Smooth muscle cell (in vitro differentiated cells): ENCODE results near the gene RREB1. TPM values are rescaled to one million over a fixed set of nuclear protein-coding genes. Genes with fewer than 3 reads are reported as not detected.

ENCODE experiments used
- DNase-seq: peaks from one replicate; lab custom pipeline; 2025; ENCODE audit not compliant: unreplicated experiment; lab: John Stamatoyannopoulos, UW
- H2AFZ ChIP-seq: fragments of 200-600 bp; sonication (generic); 2 replicates; pipeline ENCODE4 v1.6.0; 2016; ENCODE audit warnings: antibody characterized with exemption, low read depth, mild to moderate bottlenecking
- H3F3A ChIP-seq: fragments of 200-600 bp; sonication (generic); 2 replicates; pipeline ENCODE4 v1.6.0; 2017; ENCODE audit warnings: antibody characterized with exemption, low read depth
- H3K27ac ChIP-seq: fragments of 200-600 bp; sonication (generic); 2 replicates; pipeline ENCODE4 v1.5.1; 2016; ENCODE audit warnings: low read depth, mild to moderate bottlenecking
- H3K27me3 ChIP-seq: fragments of 200-600 bp; sonication (generic); 2 replicates; pipeline ENCODE4 v1.6.1; 2016; ENCODE audit warnings: low read depth, mild to moderate bottlenecking
- H3K36me3 ChIP-seq: fragments of 200-600 bp; sonication (generic); 2 replicates; pipeline ENCODE4 v1.5.1; 2016; ENCODE audit warnings: low read depth
- H3K4me1 ChIP-seq: fragments of 200-600 bp; sonication (generic); 2 replicates; pipeline ENCODE4 v1.5.1; 2016; ENCODE audit warnings: low read depth
- H3K4me2 ChIP-seq: fragments of 200-600 bp; sonication (generic); 2 replicates; pipeline ENCODE4 v1.6.0; 2016; ENCODE audit warnings: mild to moderate bottlenecking
- H3K4me3 ChIP-seq: fragments of 200-600 bp; sonication (generic); 2 replicates; pipeline ENCODE4 v1.5.1; 2016; ENCODE audit warnings: mild to moderate bottlenecking
- H3K79me2 ChIP-seq: fragments of 200-600 bp; sonication (generic); 2 replicates; pipeline ENCODE4 v1.6.0; 2016; ENCODE audit warnings: low read depth, mild to moderate bottlenecking
- H3K9ac ChIP-seq: fragments of 200-600 bp; sonication (generic); 2 replicates; pipeline ENCODE4 v1.6.0; 2016; ENCODE audit warnings: low read depth
- H3K9me3 ChIP-seq: fragments of 200-600 bp; sonication (generic); replicated peaks from 2 replicates; pipeline ENCODE4 v1.5.1; 2016; ENCODE audit warnings: low read depth
- H4K20me1 ChIP-seq: fragments of 200-600 bp; sonication (generic); 2 replicates; pipeline ENCODE4 v1.6.0; 2016; ENCODE audit warnings: low read depth
- CTCF ChIP-seq: fragments of 200-600 bp; sonication (generic); IDR thresholded peaks from 2 replicates; pipeline ENCODE4 v1.5.1; 2017; ENCODE audit warnings: borderline replicate concordance, mild to moderate bottlenecking, antibody characterized with exemption; ENCODE audit not compliant: insufficient read depth, poor library complexity, severe bottlenecking
- WGBS: methylation state at CpG from one replicate; pipeline ENCODE4 v1.1.7; 2016; ENCODE audit warnings: low lambda C conversion rate; 5-methylcytosine and 5-hydroxymethylcytosine counted together
- polyA plus RNA-seq: library from polyadenylated mRNA; unstranded; fragments of >200 nt; fragmentation: Nextera tagmentation; extraction: Ambion mirVana; gene quantifications from 2 replicates; pipeline ENCODE4 v1.2.1, GENCODE V29; 2016
- total RNA-seq: library from RNA; depleted of rRNA; stranded (reverse); fragments of >200 nt; gene quantifications from 2 replicates; pipeline ENCODE4 v1.2.3, GENCODE V29; 2014

Gene RREB1
- total and polyA plus RNA-seq, 2 experiments from 2014 or later = 13.2 to 26.1 TPM

GRCh38 chr6:7121700-7122241 is 14.0 kb downstream of the RREB1 start:
- 84% methylated on average over 7 of the region's 7 CpGs for WGBS
- H2AFZ ChIP-seq = no peak overlapping the region
- no peak overlapping the region for H3K4me3 ChIP-seq
- TF ChIP-seq CTCF = no peak
- no peaks in the 10 kb centered on the region for H3K36me3 ChIP-seq
- no peak overlapping the region for H3K4me2 ChIP-seq
- peaks cover 100% of the 10 kb centered on the region for H3K79me2 ChIP-seq
- H3K9me3 ChIP-seq = no peaks in the 10 kb centered on the region
- no peaks in the 10 kb centered on the region for H3F3A ChIP-seq
- H3K27me3 ChIP-seq = no peaks in the 10 kb centered on the region
- peaks cover 100% of the 10 kb centered on the region for H4K20me1 ChIP-seq
- H3K9ac ChIP-seq = no peak overlapping the region
- no peak overlapping the region for H3K27ac ChIP-seq
- DNase-seq = no peak
- no peaks in the 10 kb centered on the region for H3K4me1 ChIP-seq

DNA sequence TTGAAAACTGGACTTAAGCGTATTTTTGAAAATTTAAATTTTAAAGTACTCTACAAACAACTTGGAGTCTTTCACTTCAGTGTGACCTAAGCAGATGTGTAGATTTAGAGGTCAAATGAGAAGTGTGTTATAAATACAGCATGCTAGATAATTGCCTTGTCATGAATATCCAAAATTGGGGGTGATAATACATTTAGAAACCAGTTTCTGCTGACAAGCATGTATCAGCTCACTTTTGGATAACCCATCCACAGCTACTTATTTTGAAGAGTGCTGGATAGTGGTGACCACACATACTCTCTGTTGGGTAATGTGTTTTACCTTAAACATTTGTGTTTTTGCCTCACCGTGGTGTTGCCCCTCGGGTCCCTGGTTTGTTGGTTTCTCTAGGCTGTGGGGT is 14.9 kb downstream of the RREB1 start:
- H3K4me2 ChIP-seq = no peak overlapping the region
- no peak overlapping the region for H3K4me3 ChIP-seq
- TF ChIP-seq CTCF = no peak
- no peak for DNase-seq
- no peaks in the 10 kb centered on the region for H3K36me3 ChIP-seq
- H3K9me3 ChIP-seq = no peaks in the 10 kb centered on the region
- H4K20me1 ChIP-seq = peaks cover 100% of the 10 kb centered on the region
- 95% methylated on average over 3 of the region's 3 CpGs for WGBS
- no peak overlapping the region for H2AFZ ChIP-seq
- peaks cover 100% of the 10 kb centered on the region for H3K79me2 ChIP-seq
- no peak overlapping the region for H3K9ac ChIP-seq
- no peaks in the 10 kb centered on the region for H3F3A ChIP-seq
- H3K27ac ChIP-seq = no peak overlapping the region
- no peaks in the 10 kb centered on the region for H3K27me3 ChIP-seq
- no peaks in the 10 kb centered on the region for H3K4me1 ChIP-seq

DNA sequence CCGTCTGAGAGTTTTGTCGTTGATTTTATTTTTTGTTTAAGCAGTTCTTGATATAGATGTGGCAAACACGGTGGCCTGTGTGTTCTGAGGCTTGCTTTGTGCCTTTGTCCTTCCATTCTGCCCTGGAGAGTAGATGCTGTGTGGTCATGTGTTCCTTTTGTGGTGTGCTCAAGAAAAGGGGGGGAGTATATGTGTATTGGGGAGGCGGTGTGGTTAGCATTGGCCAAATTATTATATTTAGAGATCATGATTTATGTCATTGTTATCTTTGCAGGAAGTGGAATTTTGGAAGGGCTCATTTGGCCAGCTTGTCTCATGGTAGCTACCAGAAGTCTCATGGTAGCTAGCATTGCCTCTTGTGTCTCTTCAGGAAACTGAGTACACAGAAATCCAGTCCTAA is 16.4 kb downstream of the RREB1 start:
- Histone ChIP-seq H3K9ac (no peak overlapping the region), H3K27me3 (no peaks in the 10 kb centered on the region), H3K4me3 (no peak overlapping the region), H4K20me1 (peaks cover 100% of the 10 kb centered on the region), H3K36me3 (no peaks in the 10 kb centered on the region), H3K9me3 (no peaks in the 10 kb centered on the region), H3K27ac (no peak overlapping the region), H3K79me2 (peaks cover 100% of the 10 kb centered on the region), H2AFZ (no peak overlapping the region), H3K4me1 (no peaks in the 10 kb centered on the region), H3K4me2 (no peak overlapping the region), H3F3A (no peaks in the 10 kb centered on the region)
- WGBS = 98% methylated on average over 4 of the region's 4 CpGs
- no peak for DNase-seq
- TF ChIP-seq CTCF = no peak

GRCh38 chr6:7124636-7125035 is 16.9 kb downstream of the RREB1 start:
- Histone ChIP-seq H3K79me2 (peaks cover 100% of the 10 kb centered on the region), H4K20me1 (peaks cover 100% of the 10 kb centered on the region), H3K36me3 (no peaks in the 10 kb centered on the region), H3K4me1 (no peaks in the 10 kb centered on the region), H3K4me3 (no peak overlapping the region), H3K9me3 (no peaks in the 10 kb centered on the region), H3K27me3 (no peaks in the 10 kb centered on the region), H2AFZ (no peak overlapping the region), H3K4me2 (no peak overlapping the region), H3K9ac (no peak overlapping the region), H3K27ac (peak overlapping the region; percentile 31), H3F3A (no peaks in the 10 kb centered on the region)
- 66% methylated on average over 2 of the region's 2 CpGs for WGBS
- TF ChIP-seq CTCF = no peak
- DNase-seq = no peak
